H9 (cell line): ENCODE measurements around the gene ARHGEF7. TPM values are rescaled to one million over a fixed set of nuclear protein-coding genes. Genes with fewer than 3 reads are reported as not detected.

Source experiments
- DNase-seq: peaks from one replicate; pipeline ENCODE4 v3.0.0-alpha.2; 2017
- H2AFZ ChIP-seq: one replicate; pipeline ENCODE4 v1.6.1; 2013; ENCODE audit warnings: mild to moderate bottlenecking, low read length, control low read depth, moderate library complexity
- H2AK5ac ChIP-seq: 2 replicates; pipeline ENCODE4 v1.6.1; 2013; ENCODE audit warnings: low read length, control low read depth, mixed read lengths; ENCODE audit not compliant: insufficient read length
- H2BK120ac ChIP-seq: one replicate; pipeline ENCODE4 v1.6.1; 2013; ENCODE audit warnings: low read depth, mild to moderate bottlenecking, low read length, control low read depth, inconsistent platforms; ENCODE audit not compliant: poor library complexity, severe bottlenecking
- H2BK12ac ChIP-seq: 2 replicates; pipeline ENCODE4 v1.6.1; 2013; ENCODE audit warnings: low read length, control low read depth, mixed read lengths, low read depth; ENCODE audit not compliant: insufficient read length
- H2BK15ac ChIP-seq: 2 replicates; pipeline ENCODE4 v1.6.1; 2013; ENCODE audit warnings: low read depth, low read length, control low read depth
- H2BK20ac ChIP-seq: one replicate; pipeline ENCODE4 v1.6.1; 2013; ENCODE audit warnings: low read depth, mild to moderate bottlenecking, low read length, control low read depth, inconsistent platforms; ENCODE audit not compliant: poor library complexity, severe bottlenecking
- H2BK5ac ChIP-seq: 2 replicates; pipeline ENCODE4 v1.6.1; 2013; ENCODE audit warnings: low read length, control low read depth, mixed read lengths; ENCODE audit not compliant: insufficient read length
- H3K14ac ChIP-seq: 2 replicates; pipeline ENCODE4 v1.6.1; 2013; ENCODE audit warnings: low read length, control low read depth; ENCODE audit not compliant: insufficient read depth
- H3K18ac ChIP-seq: 2 replicates; pipeline ENCODE4 v1.6.1; 2013; ENCODE audit warnings: low read depth, mild to moderate bottlenecking, mixed read lengths, low read length, control low read depth; ENCODE audit not compliant: insufficient read length
- H3K23ac ChIP-seq: 2 replicates; pipeline ENCODE4 v1.6.1; 2013; ENCODE audit warnings: low read length, control low read depth, mixed read lengths, low read depth; ENCODE audit not compliant: insufficient read length
- H3K23me2 ChIP-seq: 2 replicates; pipeline ENCODE4 v1.6.1; 2013; ENCODE audit warnings: low read depth, mild to moderate bottlenecking, mixed read lengths, low read length, control low read depth; ENCODE audit not compliant: insufficient read length, poor library complexity, severe bottlenecking
- H3K27ac ChIP-seq: 2 replicates; pipeline ENCODE4 v1.5.1; 2013; ENCODE audit warnings: low read length, control low read depth, mixed read lengths, low read depth; ENCODE audit not compliant: insufficient read length
- H3K27me3 ChIP-seq: 2 replicates; pipeline ENCODE4 v1.6.1; 2013; ENCODE audit warnings: low read length, control low read depth, inconsistent platforms; ENCODE audit not compliant: insufficient read depth
- H3K4ac ChIP-seq: 2 replicates; pipeline ENCODE4 v1.6.1; 2013; ENCODE audit warnings: low read depth, mild to moderate bottlenecking, control low read depth, inconsistent platforms, low read length, moderate library complexity
- H3K4me1 ChIP-seq: 2 replicates; pipeline ENCODE4 v1.6.1; 2013; ENCODE audit warnings: low read length, control low read depth, inconsistent platforms; ENCODE audit not compliant: insufficient read depth
- H3K4me2 ChIP-seq: 2 replicates; pipeline ENCODE4 v1.6.1; 2013; ENCODE audit warnings: low read length, control low read depth, mixed read lengths; ENCODE audit not compliant: insufficient read length, insufficient read depth
- H3K56ac ChIP-seq: 2 replicates; pipeline ENCODE4 v1.6.1; 2013; ENCODE audit warnings: low read depth, mild to moderate bottlenecking, mixed read lengths, low read length, control low read depth; ENCODE audit not compliant: insufficient read length
- H3K79me1 ChIP-seq: 2 replicates; pipeline ENCODE4 v1.6.1; 2013; ENCODE audit warnings: low read depth, mild to moderate bottlenecking, moderate library complexity, low read length, control low read depth, inconsistent platforms; ENCODE audit not compliant: insufficient read depth, poor library complexity, severe bottlenecking
- H3K79me2 ChIP-seq: 2 replicates; pipeline ENCODE4 v1.6.1; 2013; ENCODE audit warnings: low read length, control low read depth, inconsistent platforms; ENCODE audit not compliant: insufficient read depth
- H3K9ac ChIP-seq: 2 replicates; pipeline ENCODE4 v1.6.1; 2013; ENCODE audit warnings: low read length, control low read depth, mixed read lengths; ENCODE audit not compliant: insufficient read length; ENCODE audit errors: extremely low read depth
- H3K9me3 ChIP-seq: one replicate; pipeline ENCODE4 v1.6.1; 2013; ENCODE audit warnings: low read depth, low read length, inconsistent platforms; ENCODE audit not compliant: control insufficient read depth
- H3T11ph ChIP-seq: one replicate; pipeline ENCODE4 v1.6.1; 2013; ENCODE audit warnings: mild to moderate bottlenecking, low read length, control low read depth, inconsistent platforms
- H4K20me1 ChIP-seq: one replicate; pipeline ENCODE4 v1.6.1; 2013; ENCODE audit not compliant: control insufficient read depth, insufficient read length, insufficient read depth
- H4K5ac ChIP-seq: 2 replicates; pipeline ENCODE4 v1.6.1; 2013; ENCODE audit warnings: low read depth, mild to moderate bottlenecking, mixed read lengths, low read length, control low read depth; ENCODE audit not compliant: insufficient read length
- H4K8ac ChIP-seq: replicated peaks from 2 replicates; pipeline ENCODE4 v1.6.1; 2013; ENCODE audit warnings: low read length, control low read depth, mixed read lengths, low read depth; ENCODE audit not compliant: insufficient read length
- H4K91ac ChIP-seq: 2 replicates; pipeline ENCODE4 v1.6.1; 2013; ENCODE audit warnings: low read depth, mild to moderate bottlenecking, moderate library complexity, mixed read lengths, low read length, control low read depth; ENCODE audit not compliant: insufficient read length
- H3K27ac Mint-ChIP-seq, 3 experiments: 2 replicates in 2 of 3; 3 replicates in 1 of 3; pipeline ENCODE4 v1.8.0; 2020 to 2021; ENCODE audit warnings: mixed read lengths in 3 of 3, mild to moderate bottlenecking in 1 of 3, moderate library complexity in 1 of 3
- H3K27me3 Mint-ChIP-seq: 2 replicates; pipeline ENCODE4 v1.8.0; 2021; ENCODE audit warnings: low read depth, mild to moderate bottlenecking, moderate library complexity, mixed read lengths
- H3K36me3 Mint-ChIP-seq, 3 experiments: 2 replicates in 2 of 3; 3 replicates in 1 of 3; pipeline ENCODE4 v1.8.0; 2020 to 2021; ENCODE audit warnings: low read depth in 3 of 3, mixed read lengths in 3 of 3; ENCODE audit not compliant: insufficient read depth in 1 of 3
- H3K4me1 Mint-ChIP-seq, 2 experiments: 2 replicates each; pipeline ENCODE4 v1.8.0; 2020; ENCODE audit warnings: mixed read lengths in 2 of 2
- H3K4me3 Mint-ChIP-seq, 2 experiments: 2 replicates in 1 of 2; 3 replicates in 1 of 2; pipeline ENCODE4 v1.8.0; 2020 to 2021; ENCODE audit warnings: mild to moderate bottlenecking in 2 of 2, mixed read lengths in 2 of 2, moderate library complexity in 1 of 2
- H3K9me3 Mint-ChIP-seq, 2 experiments: 2 replicates in 1 of 2; 3 replicates in 1 of 2; pipeline ENCODE4 v1.8.0; 2020; ENCODE audit warnings: mild to moderate bottlenecking in 2 of 2, mixed read lengths in 2 of 2, moderate library complexity in 1 of 2
- CTCF ChIP-seq: fragments of 200-600 bp; sonication (generic); conservative IDR thresholded peaks from 3 replicates; pipeline ENCODE4 v1.8.0; 2021; ENCODE audit warnings: antibody characterized with exemption, mild to moderate bottlenecking
- WGBS: extraction: QIAGEN DNeasy Blood & Tissue Kit; methylation state at CpG from one replicate; pipeline ENCODE4 v1.1.7; 2013; ENCODE audit warnings: missing lambda C conversion rate, low lambda C conversion rate, mixed read lengths; ENCODE audit not compliant: insufficient read length; ENCODE audit errors: extremely low coverage; 5-methylcytosine and 5-hydroxymethylcytosine counted together
- total RNA-seq: library from RNA; stranded (reverse); gene quantifications from 2 replicates; pipeline ENCODE4 v1.2.1, GENCODE V29; 2021

Gene ARHGEF7
- total RNA-seq, 1 experiment from 2014 or later = 51.9 TPM

- no peak overlapping the region for H2AFZ ChIP-seq
- H3K4ac ChIP-seq = no peak overlapping the region
- H3K4me1 ChIP-seq = no peaks in the 10 kb centered on the region
- no peak overlapping the region for H3K18ac ChIP-seq
- H3K23me2 ChIP-seq = no peaks in the 10 kb centered on the region
- H4K20me1 ChIP-seq = no peaks in the 10 kb centered on the region
- TF ChIP-seq CTCF = no peak
- no peak overlapping the region for H2BK120ac ChIP-seq
- Mint-ChIP-seq H3K4me3 (no peak overlapping the region), H3K9me3 (no peaks in the 10 kb centered on the region), H3K27ac (0 out of 7 replicates have a peak overlapping the region, but pooled peaks of 1 of the 3 experiments have one; percentile 16), H3K4me1 (no peaks in the 10 kb centered on the region), H3K27me3 (no peaks in the 10 kb centered on the region), H3K36me3 (peaks cover 7 to 55% (median 54%) of the 10 kb centered on the region in 3 experiments; a peak in 6 of 7 replicates)
- no CpG with 5 or more reads among the region's 10 CpGs for WGBS
- H3K14ac ChIP-seq = no peak overlapping the region
- H3K9me3 ChIP-seq = no peaks in the 10 kb centered on the region
- no peak overlapping the region for H2BK5ac ChIP-seq
- H2BK20ac ChIP-seq = no peak overlapping the region
- H3K27ac ChIP-seq = no peak overlapping the region
- H4K8ac ChIP-seq = no peak overlapping the region
- H4K91ac ChIP-seq = no peak overlapping the region
- no peaks in the 10 kb centered on the region for H3K79me1 ChIP-seq
- no peak overlapping the region for H3K56ac ChIP-seq
- H2AK5ac ChIP-seq = no peak overlapping the region
- no peak overlapping the region for H2BK12ac ChIP-seq
- no peak for DNase-seq
- no peak overlapping the region for H3K9ac ChIP-seq
- no peak overlapping the region for H4K5ac ChIP-seq
- H3K4me2 ChIP-seq = no peak overlapping the region
- H3K23ac ChIP-seq = no peak overlapping the region
- H2BK15ac ChIP-seq = no peak overlapping the region
- no peaks in the 10 kb centered on the region for H3K79me2 ChIP-seq
- no peaks in the 10 kb centered on the region for H3K27me3 ChIP-seq
- H3T11ph ChIP-seq = no peak overlapping the region
Measured at GRCh38 chr13:111275382-111275781, 160.3 kb downstream of the ARHGEF7 start.
